Coronary artery (tissue), 2 donors: ENCODE results near the gene MICAL3.
A peak's percentile ranks its signal among the peaks of the same experiment; 100 is the strongest.

Experiments
- DNase-seq: peaks from one replicate; pipeline ENCODE4 v3.0.0-alpha.2; 2017; ENCODE audit warnings: low spot score
- H3K27ac ChIP-seq, 2 donors: fragments of 200-600 bp; sonication (generic); one replicate each; pipeline ENCODE4 v1.5.1; 2016 to 2019
- H3K4me3 ChIP-seq: fragments of 200-600 bp; sonication (generic); 2 replicates; pipeline ENCODE4 v1.5.1; 2016; ENCODE audit warnings: mild to moderate bottlenecking, moderate library complexity
- CTCF ChIP-seq: fragments of 200-600 bp; sonication (generic); IDR thresholded peaks from one replicate; pipeline ENCODE4 v1.5.1; 2019; ENCODE audit warnings: antibody characterized with exemption

The MICAL3 gene

GRCh38 chr22:17926516-17926915 lies 97.8 kb downstream of the MICAL3 start:
- TF ChIP-seq CTCF, result no peak
- H3K4me3 ChIP-seq, result no peak overlapping the region
- no peak for DNase-seq

GRCh38 chr22:17925431-17925841 lies 98.9 kb downstream of the MICAL3 start:
- no peak for TF ChIP-seq CTCF
- DNase-seq, result no peak
- no peak overlapping the region for H3K27ac ChIP-seq
- H3K4me3 ChIP-seq, result no peak overlapping the region

More at GRCh38 chr22:17926516-17926915, 97.8 kb downstream of the MICAL3 start:
- no peak overlapping the region for H3K27ac ChIP-seq

- no peak for TF ChIP-seq CTCF
- Histone ChIP-seq H3K27ac (no peak overlapping the region), H3K4me3 (no peak overlapping the region)
- no peak for DNase-seq
Observed at GRCh38 chr22:17924735-17925364, 99.5 kb downstream of the MICAL3 start.

- Histone ChIP-seq H3K4me3 (no peak overlapping the region), H3K27ac (peak overlapping the region in 1 of 2 donors; percentile 79)
- DNase-seq, result no peak
- TF ChIP-seq CTCF, result no peak
Observed at GRCh38 chr22:17924076-17924475, 100.3 kb downstream of the MICAL3 start.

GRCh38 chr22:17922925-17923903 lies 101.1 kb downstream of the MICAL3 start:
- TF ChIP-seq CTCF, result no peak
- H3K27ac ChIP-seq, result peak overlapping the region; percentile 49 to 79
- H3K4me3 ChIP-seq, result peak overlapping the region; percentile 18
- no peak for DNase-seq

- no peak for DNase-seq
- Histone ChIP-seq H3K4me3 (peak overlapping the region; percentile 18), H3K27ac (peak overlapping the region; percentile 33 to 79)
- no peak for TF ChIP-seq CTCF
Observed at GRCh38 chr22:17921871-17922821, 102.2 kb downstream of the MICAL3 start.
